GM18505 (cell line): ENCODE measurements around the gene CLEC16A.

Source experiments
- ATAC-seq: cut with Tn5 transposase; IDR thresholded peaks from one replicate; pipeline ENCODE4 v1.9.1; 2021; ENCODE audit not compliant: unreplicated experiment
- POLR2A ChIP-seq: IDR thresholded peaks from 4 replicates; pipeline ENCODE4 v1.6.1; 2011; ENCODE audit warnings: borderline replicate concordance; ENCODE audit not compliant: insufficient read depth, insufficient read length; ENCODE audit errors: extremely low read depth

Gene CLEC16A

DNA sequence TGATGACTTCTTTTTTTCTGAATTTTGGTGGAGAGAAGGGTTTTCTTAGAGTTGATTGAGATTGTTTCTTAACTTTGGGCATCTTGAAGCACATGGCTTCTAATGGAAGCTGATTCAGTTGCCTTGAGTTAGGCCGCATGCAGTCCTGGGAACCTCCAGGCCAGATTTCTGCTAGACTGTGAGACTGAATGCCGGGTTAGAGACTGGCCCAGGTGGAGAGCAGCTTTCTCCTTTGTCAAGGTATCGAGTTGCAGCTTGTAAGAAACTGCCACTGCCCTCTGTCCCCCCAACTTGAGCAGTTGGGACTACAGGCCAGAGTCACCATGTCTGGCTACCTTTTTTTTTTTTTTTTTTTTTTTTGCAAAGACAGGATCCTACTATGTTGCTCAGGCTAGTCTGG is 77.6 kb downstream of the CLEC16A start:
- no peak for ATAC-seq
- no peak for TF ChIP-seq POLR2A

DNA sequence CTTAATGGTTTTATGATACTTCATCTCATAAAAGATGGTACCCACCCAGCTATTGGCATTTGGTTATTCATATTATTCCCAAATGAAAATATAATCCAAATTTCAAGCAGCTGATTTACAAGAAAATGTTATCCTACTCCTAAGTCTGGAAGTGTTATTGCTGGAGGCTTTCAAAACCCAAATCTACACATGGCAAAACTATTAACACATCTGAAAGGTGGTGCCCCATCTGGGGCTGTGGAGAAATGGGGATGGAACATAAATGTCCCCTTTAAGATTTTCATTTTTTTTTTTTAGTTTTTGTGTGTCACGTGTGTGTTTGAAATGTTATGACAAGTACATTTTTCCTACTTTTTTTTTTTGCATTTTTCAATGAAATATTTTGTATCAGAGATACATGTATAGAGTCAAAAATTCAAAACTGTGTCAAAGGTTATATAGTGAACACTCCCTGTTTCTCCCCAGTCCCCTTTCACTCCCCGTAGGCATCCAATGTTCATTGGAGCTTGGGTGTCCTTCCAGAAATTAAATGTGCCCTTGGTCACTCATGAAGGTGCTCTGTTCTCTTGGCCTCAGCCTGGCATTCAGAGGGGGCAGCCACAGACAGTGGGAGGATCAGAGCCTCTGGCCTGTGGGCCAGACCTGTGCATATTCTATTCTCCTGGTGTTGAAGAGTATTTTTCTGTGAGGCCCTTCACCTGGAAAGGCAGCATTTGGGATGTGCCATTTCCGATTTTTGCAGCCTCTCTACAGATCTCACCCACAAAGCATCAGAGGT is 79.1 kb downstream of the CLEC16A start:
- ATAC-seq = no peak
- no peak for TF ChIP-seq POLR2A

DNA sequence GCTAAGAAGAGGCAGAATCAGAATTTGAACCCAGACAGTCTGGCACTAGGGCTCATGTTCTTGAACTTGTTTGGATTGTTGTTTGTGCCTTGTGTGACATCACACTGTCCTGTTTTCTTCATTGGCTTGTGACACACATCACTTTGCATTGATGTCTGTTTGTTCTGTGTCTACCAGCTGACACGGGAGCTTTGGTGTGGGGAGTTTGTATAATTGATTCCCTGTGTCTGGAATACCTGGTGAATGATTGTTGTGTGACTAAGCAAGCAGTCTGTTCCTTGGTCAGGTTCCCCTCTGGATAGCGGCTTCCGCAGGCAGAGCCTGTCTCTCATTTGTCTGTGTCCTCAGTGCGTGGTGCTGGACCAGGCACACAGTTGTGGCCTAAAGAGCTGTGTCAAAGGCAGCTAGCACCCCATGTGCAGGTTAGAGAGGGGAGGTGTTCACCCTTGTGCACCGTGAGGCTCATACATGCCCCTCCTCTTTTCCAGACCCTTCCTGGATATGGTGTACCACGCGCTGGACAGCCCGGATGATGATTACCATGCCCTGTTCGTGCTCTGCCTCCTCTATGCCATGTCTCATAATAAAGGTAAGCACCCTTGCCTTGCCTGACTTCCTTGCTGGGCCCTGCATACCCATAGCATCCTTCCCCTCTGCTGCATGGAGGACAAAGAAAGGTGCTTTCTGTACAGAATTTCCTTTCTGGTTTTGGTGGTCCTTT is 80.1 kb downstream of the CLEC16A start:
- no peak for ATAC-seq
- no peak for TF ChIP-seq POLR2A

DNA sequence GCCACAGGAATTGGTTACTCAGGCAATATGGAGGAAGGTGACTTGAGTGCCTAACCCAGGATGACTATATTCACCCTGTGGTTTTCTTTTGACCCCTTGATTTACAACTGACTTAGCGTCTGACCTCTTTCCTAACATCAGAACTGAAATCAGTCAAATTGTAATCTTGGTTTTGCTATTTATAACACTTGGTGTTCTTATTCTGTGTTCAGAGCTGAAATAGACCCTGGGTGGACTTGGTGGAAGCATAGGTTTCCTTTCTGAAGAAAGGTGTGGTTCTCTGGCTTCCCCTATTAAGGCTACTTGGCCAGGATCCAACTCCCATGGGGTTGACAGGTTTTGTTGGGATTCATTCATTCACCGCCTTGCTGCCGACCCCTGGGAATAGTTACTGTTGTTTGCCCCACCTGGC is 80.8 kb downstream of the CLEC16A start:
- ATAC-seq = no peak
- TF ChIP-seq POLR2A = no peak

DNA sequence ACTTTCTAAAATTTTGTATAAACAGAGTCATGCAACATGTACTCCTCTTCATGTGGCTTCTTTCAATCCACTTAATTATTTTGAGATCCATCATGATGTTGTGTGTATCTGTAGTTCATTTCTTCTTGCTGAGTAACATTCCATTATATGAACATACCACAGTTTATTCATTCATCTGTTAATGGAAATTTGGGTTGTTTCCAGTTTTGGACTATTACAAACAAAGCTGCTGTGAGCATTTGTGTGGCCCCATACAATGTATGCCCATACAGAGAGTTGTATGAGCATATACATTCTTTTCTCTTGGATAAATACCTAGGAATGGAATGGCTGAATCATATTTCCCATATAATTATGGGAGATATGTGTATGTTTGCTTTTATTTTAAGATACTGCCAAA is 85.6 kb downstream of the CLEC16A start:
- TF ChIP-seq POLR2A = no peak
- no peak for ATAC-seq

DNA sequence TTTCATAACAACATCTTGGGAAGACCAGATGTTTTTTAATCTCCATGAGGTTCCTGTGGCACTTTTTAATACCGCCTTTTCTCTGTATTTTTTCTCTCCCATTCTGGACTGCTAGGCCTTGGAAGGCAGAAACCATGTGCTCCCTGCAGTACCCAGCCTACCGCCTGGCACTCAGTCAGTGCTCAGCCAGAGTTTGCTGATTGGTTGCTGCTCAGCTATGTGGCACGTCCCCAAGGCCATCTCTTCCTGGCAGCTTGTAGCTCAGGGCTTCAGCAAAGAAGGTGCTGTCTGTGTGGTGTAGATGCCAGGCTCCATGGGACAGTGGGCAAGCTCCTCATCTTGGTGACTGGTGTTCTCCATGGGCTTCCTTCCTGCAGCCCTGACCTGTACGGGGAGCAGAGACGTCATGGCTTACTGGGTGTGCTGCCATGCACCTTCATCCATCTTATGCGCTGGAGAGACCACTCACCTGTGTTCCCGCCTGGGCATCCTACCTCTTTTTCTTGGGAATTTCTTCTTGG is 86.7 kb downstream of the CLEC16A start:
- TF ChIP-seq POLR2A = no peak
- no peak for ATAC-seq

DNA sequence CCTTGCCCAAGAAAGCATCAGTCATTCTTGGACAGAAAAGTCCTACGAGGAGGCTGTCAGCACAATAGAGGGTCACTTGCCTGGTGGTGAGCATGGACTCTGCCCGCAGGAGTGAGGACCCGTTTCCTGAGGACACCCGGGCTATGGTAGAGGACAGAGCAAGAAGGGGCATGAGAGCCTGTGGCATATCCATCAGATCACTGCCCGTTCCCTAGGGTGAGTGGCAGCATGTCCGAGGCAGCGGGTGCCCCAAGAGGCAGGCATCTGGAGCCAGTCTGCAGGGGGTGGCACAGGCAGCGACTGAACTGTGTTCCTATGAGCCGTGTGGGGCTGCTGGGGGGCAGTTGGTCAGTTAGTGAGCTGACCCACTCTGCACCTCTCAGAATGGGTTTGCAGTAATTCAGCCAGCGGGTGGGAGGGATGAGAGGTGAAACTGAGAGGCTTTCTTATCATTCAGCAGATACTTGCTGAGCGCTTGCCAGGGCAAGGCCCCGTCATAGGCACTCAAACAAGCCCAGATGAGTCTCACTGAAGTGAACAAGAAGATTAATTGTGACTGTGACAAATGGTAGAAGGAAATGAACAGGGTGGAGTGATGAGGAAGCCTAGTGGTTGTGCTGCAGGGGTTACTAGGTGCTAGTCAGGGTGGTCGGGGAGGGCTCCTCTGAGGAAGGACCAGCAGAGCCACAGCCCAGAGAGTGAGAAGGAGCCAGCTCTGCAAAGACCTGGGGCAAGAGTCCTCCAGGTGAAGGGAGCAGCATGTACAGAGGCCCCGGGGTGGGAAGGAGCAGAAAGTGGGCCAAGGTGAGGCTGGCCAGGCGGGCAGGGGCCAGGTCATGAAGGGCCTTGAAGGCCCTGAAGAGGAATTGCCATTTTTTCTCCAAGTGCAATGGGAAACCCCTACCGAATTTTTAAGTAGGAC is 87.9 kb downstream of the CLEC16A start:
- ATAC-seq = no peak
- TF ChIP-seq POLR2A = no peak

DNA sequence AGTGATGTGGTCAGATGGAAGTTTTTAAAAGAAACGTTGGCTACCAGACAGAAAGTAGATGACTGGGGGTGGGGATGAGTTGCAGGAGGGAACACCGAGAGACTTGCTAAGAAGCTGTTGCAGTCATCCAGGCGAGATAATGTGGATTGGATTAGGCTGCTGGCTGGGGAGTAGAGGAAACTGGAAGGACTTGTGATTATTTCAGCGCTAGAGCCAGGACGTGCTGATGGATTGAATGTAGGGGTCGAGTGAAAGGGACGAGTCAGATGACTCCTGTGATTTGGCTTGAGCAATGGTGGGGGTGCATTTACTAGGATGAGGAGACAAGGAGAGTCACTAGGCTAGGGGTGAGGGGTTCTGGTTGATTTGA is 88.5 kb downstream of the CLEC16A start:
- TF ChIP-seq POLR2A = no peak
- no peak for ATAC-seq

DNA sequence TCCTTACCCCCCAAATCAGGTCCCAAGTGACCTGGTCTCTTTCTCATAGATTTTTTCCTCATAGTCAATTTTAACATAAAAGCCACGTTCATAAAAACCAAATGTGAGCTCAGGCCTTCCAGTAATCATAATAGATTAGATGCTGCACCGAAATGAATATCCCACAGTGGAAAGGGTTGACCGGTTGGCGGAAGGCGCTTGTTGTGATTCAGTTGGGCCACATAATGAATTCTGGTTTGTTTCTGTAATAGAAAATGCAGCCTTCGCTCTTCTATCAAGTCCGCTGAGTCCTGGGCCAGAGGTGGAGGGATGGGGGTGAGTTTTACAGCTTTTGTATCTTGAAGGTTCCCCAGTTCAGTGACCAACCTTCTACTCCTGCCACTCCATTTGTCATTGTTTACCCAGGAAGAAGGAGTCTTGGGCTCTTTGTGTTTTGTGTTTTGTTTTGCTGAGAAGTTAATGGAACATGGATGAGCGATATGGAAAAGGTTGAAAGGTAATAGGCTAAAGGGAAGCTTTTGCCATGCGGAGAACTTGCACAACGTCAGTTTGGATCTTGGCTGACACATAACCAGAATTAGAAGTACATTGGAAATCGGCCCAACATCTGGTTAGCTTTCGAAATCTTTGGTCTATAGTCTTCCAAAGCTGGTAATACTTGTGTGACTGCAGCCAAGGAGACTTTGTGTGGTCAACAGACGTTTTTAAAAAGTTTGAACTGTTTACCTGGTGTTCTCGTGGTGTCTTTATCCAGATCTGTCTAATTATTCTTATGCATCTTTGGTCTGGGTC is 89.5 kb downstream of the CLEC16A start:
- no peak for ATAC-seq
- TF ChIP-seq POLR2A = no peak

DNA sequence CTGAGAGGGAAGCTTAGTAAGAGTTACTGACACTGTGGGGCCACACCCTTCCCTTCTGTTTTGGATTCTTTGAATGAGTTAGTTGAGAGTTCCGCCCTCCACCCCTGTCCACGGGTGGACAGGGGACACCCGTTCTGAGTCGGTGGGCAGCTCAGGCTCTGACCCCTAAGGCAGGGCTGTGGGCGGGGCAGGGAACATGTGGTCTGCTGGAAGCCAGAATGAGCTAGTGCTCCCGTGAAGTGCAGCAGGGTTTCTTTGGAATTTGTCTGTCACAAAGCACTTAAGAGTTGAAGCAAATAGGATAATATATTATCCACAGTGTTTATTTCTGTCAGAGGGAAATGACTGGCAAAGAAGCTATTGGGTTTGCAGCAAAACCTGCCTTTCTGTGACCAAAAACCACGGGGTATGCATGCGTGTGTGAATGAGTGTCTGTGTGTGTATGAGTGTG is 90.1 kb downstream of the CLEC16A start:
- no peak for ATAC-seq
- TF ChIP-seq POLR2A = no peak

DNA sequence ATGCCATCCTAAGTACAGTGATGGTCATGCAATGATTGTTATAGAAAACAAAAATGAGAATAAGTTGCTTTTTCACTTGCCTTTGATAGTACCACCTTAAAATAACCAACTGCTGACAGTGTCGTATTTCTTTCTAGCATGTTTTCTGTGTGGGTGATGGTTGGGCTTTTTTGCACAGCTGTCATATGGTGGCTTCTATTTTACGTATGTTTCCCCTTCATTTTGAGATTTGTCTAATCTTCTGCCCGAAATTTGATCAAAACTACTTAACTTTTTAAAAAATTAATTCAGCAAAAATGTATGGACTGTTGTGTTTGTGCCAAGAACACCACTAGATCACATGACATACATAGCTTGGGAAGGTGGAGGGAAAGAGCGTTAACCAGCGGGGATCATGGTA is 90.7 kb downstream of the CLEC16A start:
- ATAC-seq = no peak
- TF ChIP-seq POLR2A = no peak

DNA sequence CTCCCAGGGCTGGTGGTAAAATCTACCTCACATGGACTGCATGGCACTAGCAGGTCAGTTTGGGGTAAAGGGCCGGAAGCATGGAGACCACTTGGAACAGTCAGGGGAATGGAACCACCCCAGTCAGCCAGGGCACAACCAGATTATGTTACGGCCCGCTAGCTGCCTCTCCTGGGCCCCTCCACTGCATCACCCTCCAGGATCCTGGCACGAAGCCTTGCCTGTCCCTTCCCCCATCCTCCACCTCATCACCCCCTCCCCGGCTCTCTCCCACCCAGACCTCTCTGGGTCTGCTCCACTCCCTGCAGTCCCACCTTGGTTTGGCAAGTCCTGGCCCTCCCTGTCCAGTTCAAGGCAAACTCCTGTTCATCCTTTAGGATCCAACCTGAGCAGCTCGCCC is 91.7 kb downstream of the CLEC16A start:
- no peak for TF ChIP-seq POLR2A
- ATAC-seq = no peak
